IMR-90 (cell line): ENCODE results near the gene SPTB. TPM values are rescaled to one million over a fixed set of nuclear protein-coding genes. Genes with fewer than 3 reads are reported as not detected.
A peak's percentile ranks its signal among the peaks of the same experiment; 100 is the strongest.

Source experiments
- ATAC-seq: fragments of 200-7000 bp; cut with Tn5 transposase; 2 replicates; pipeline ENCODE4 v1.9.1; 2020; ENCODE audit warnings: low read depth, mild to moderate bottlenecking, moderate library complexity
- BruUV-seq: library from RNA; stranded (reverse); fragments of 400-500 nt; replicated peaks from 2 replicates; lab custom pipeline; 2021; lab: Mats Ljungman, UMichigan
- CTCF ChIA-PET: fragments of 300-600 bp; formaldehyde crosslinking; extraction: SDS; loops from one replicate; lab custom pipeline; 2021; ENCODE audit warnings: antibody characterized with exemption; lab: Yijun Ruan, JAX
- POLR2A ChIA-PET: fragments of 300-600 bp; sonication (Branson Sonifier 250); formaldehyde crosslinking; loops from one replicate; lab custom pipeline; 2022; ENCODE audit warnings: antibody characterized with exemption; ENCODE audit not compliant: unreplicated experiment; lab: Charles Lee
- DNase-seq: peaks from one replicate; pipeline ENCODE4 v3.0.0; 2013
- H2AFZ ChIP-seq: replicated peaks from 2 replicates; pipeline ENCODE3; 2013; ENCODE audit warnings: low read length, mild to moderate bottlenecking; ENCODE audit not compliant: poor library complexity
- H2AK5ac ChIP-seq: 2 replicates; pipeline ENCODE4 v1.6.1; 2013; ENCODE audit warnings: low read depth, low read length, inconsistent platforms
- H2AK9ac ChIP-seq: replicated peaks from 2 replicates; pipeline ENCODE3; 2013; ENCODE audit warnings: mild to moderate bottlenecking, low read depth, low read length, moderate library complexity; ENCODE audit not compliant: poor library complexity
- H2BK120ac ChIP-seq: 2 replicates; pipeline ENCODE4 v1.6.1; 2013; ENCODE audit warnings: low read depth, low read length, inconsistent platforms
- H2BK15ac ChIP-seq: 3 replicates; pipeline ENCODE4 v1.6.1; 2013; ENCODE audit warnings: low read depth, low read length, inconsistent platforms
- H2BK20ac ChIP-seq: 2 replicates; pipeline ENCODE4 v1.6.1; 2013; ENCODE audit warnings: low read depth, mild to moderate bottlenecking, inconsistent platforms, low read length, moderate library complexity
- H2BK5ac ChIP-seq: 2 replicates; pipeline ENCODE4 v1.6.1; 2013; ENCODE audit warnings: mild to moderate bottlenecking, low read depth, low read length, inconsistent platforms; ENCODE audit not compliant: poor library complexity, severe bottlenecking
- H3K14ac ChIP-seq: replicated peaks from 2 replicates; pipeline ENCODE4 v1.6.1; 2013; ENCODE audit warnings: low read depth, low read length, inconsistent platforms
- H3K18ac ChIP-seq: 2 replicates; pipeline ENCODE4 v1.6.1; 2013; ENCODE audit warnings: low read depth, low read length, control low read depth
- H3K23ac ChIP-seq: 2 replicates; pipeline ENCODE4 v1.6.1; 2013; ENCODE audit warnings: low read depth, low read length, inconsistent platforms
- H3K27ac ChIP-seq: 2 replicates; pipeline ENCODE4 v1.5.1; 2013; ENCODE audit warnings: mild to moderate bottlenecking, control low read depth, low read length; ENCODE audit not compliant: insufficient read depth
- H3K27me3 ChIP-seq: 2 replicates; pipeline ENCODE4 v1.6.1; 2013; ENCODE audit warnings: low read length; ENCODE audit not compliant: control insufficient read depth, insufficient read depth
- H3K36me3 ChIP-seq: 2 replicates; pipeline ENCODE4 v1.6.1; 2013; ENCODE audit warnings: low read length, mixed read lengths; ENCODE audit not compliant: control insufficient read depth, insufficient read depth
- H3K4ac ChIP-seq: 2 replicates; pipeline ENCODE4 v1.6.1; 2013; ENCODE audit warnings: low read depth, low read length, inconsistent platforms
- H3K4me1 ChIP-seq: 2 replicates; pipeline ENCODE4 v1.6.1; 2013; ENCODE audit warnings: low read length, mixed read lengths; ENCODE audit not compliant: control insufficient read depth, insufficient read depth
- H3K4me2 ChIP-seq: 2 replicates; pipeline ENCODE4 v1.6.1; 2013; ENCODE audit warnings: low read depth, mild to moderate bottlenecking, control low read depth, low read length, moderate library complexity
- H3K4me3 ChIP-seq: 2 replicates; pipeline ENCODE4 v1.5.1; 2013; ENCODE audit warnings: low read depth, mild to moderate bottlenecking, control low read depth, low read length, moderate library complexity; ENCODE audit not compliant: insufficient read depth
- H3K56ac ChIP-seq: 2 replicates; pipeline ENCODE4 v1.6.1; 2013; ENCODE audit warnings: low read length, inconsistent platforms; ENCODE audit not compliant: insufficient read depth; ENCODE audit errors: extremely low read depth
- H3K79me1 ChIP-seq, 2 experiments: 2 replicates each; pipeline ENCODE4 v1.6.1; 2013; ENCODE audit warnings: low read length in 2 of 2, inconsistent platforms in 1 of 2, low read depth in 1 of 2
- H3K9ac ChIP-seq: 2 replicates; pipeline ENCODE4 v1.6.1; 2013; ENCODE audit warnings: low read depth, low read length, control low read depth
- H3K9me1 ChIP-seq: 2 replicates; pipeline ENCODE4 v1.6.1; 2013; ENCODE audit warnings: low read length, inconsistent platforms; ENCODE audit not compliant: insufficient read depth
- H3K9me3 ChIP-seq: 2 replicates; pipeline ENCODE4 v1.6.1; 2013; ENCODE audit warnings: low read length; ENCODE audit not compliant: control insufficient read depth, insufficient read depth
- H4K20me1 ChIP-seq: 2 replicates; pipeline ENCODE4 v1.6.1; 2013; ENCODE audit warnings: low read length, inconsistent platforms; ENCODE audit not compliant: insufficient read depth
- H4K5ac ChIP-seq: 2 replicates; pipeline ENCODE4 v1.6.1; 2013; ENCODE audit warnings: mild to moderate bottlenecking, low read depth, low read length, control low read depth
- H4K8ac ChIP-seq, 2 experiments: 2 replicates each; pipeline ENCODE4 v1.6.1; 2013; ENCODE audit warnings: low read depth in 2 of 2, low read length in 2 of 2, control low read depth in 1 of 2, inconsistent platforms in 1 of 2
- H4K91ac ChIP-seq: 2 replicates; pipeline ENCODE4 v1.6.1; 2013; ENCODE audit warnings: low read depth, low read length, inconsistent platforms; ENCODE audit not compliant: insufficient read depth
- CEBPB ChIP-seq: IDR thresholded peaks from 2 replicates; pipeline ENCODE4 v1.6.1; 2012; ENCODE audit warnings: low read depth, low read length, improper control_type of control experiment
- ELK1 ChIP-seq: fragments of 150-350 bp; IDR thresholded peaks from 2 replicates; pipeline ENCODE4 v1.6.1; 2016; ENCODE audit warnings: low read depth, mild to moderate bottlenecking, low read length, moderate library complexity, borderline replicate concordance
- MXI1 ChIP-seq: IDR thresholded peaks from 2 replicates; pipeline ENCODE4 v1.6.1; 2012; ENCODE audit warnings: low read depth, mild to moderate bottlenecking, low read length, moderate library complexity, borderline replicate concordance
- NFE2L2 ChIP-seq: fragments of 150-350 bp; IDR thresholded peaks from 2 replicates; pipeline ENCODE4 v1.6.1; 2016; ENCODE audit warnings: low read depth, mild to moderate bottlenecking, low read length
- RAD21 ChIP-seq: IDR thresholded peaks from 2 replicates; pipeline ENCODE4 v1.6.1; 2012; ENCODE audit warnings: low read length, improper control_type of control experiment
- RCOR1 ChIP-seq: IDR thresholded peaks from 2 replicates; pipeline ENCODE4 v1.6.1; 2012; ENCODE audit warnings: mild to moderate bottlenecking, low read length, improper control_type of control experiment; ENCODE audit not compliant: insufficient replicate concordance
- RFX5 ChIP-seq: IDR thresholded peaks from 2 replicates; pipeline ENCODE4 v1.8.0; 2012; ENCODE audit warnings: low read depth, mild to moderate bottlenecking, low read length, moderate library complexity
- WGBS, 2 experiments: methylation state at CpG; one replicate each; pipeline versions ENCODE4 v1.1.5 to v1.1.7; 2013; ENCODE audit warnings: missing lambda C conversion rate in 2 of 2; ENCODE audit not compliant: insufficient read length in 1 of 2; ENCODE audit errors: extremely low coverage in 2 of 2; 5-methylcytosine and 5-hydroxymethylcytosine counted together
- dilution Hi-C: fragments of 300-500 bp; cut with HindIII; formaldehyde crosslinking; loops from one replicate; pipeline ENCODE4 v1.14.3; 2018; ENCODE audit warnings: low sequenced_read_pairs; ENCODE audit not compliant: unreplicated experiment
- in situ Hi-C: fragments of 300-500 bp; cut with MboI; formaldehyde crosslinking; loops from 3 replicates; pipeline ENCODE4 v1.14.3; 2019; ENCODE audit warnings: low sequenced_read_pairs, inconsistent platforms, mixed read lengths
- intact Hi-C: fragments of 100-400 bp; cut with micrococcal nuclease; formaldehyde crosslinking; loops from 2 replicates; pipeline ENCODE4 v1.10.0; 2022
- polyA plus RNA-seq, 3 experiments: library from polyadenylated mRNA; depleted of rRNA; stranded (reverse); fragments of >200 nt; gene quantifications; 2 replicates each; pipeline ENCODE4 v1.2.3, GENCODE V29; 2012; ENCODE audit warnings: low replicate concordance in 1 of 3
- total RNA-seq: library from RNA; depleted of rRNA; stranded (reverse); fragments of >200 nt; gene quantifications from 2 replicates; pipeline ENCODE4 v1.2.3, GENCODE V29; 2012
- TF ChIP-seq, protein P1 (sequence below): conservative IDR thresholded peaks from 2 replicates; pipeline ENCODE4 v1.5.1; 2012; ENCODE audit warnings: mild to moderate bottlenecking, low read depth, low read length, improper control_type of control experiment

Gene SPTB
- total and polyA plus RNA-seq, 2 of the 4 experiments (the other 2 are of a cell fraction): under 0.01 to 0.07 TPM

GRCh38 chr14:64758691-64759554 lies 120.8 kb downstream of the SPTB start (continued):
- TF ChIP-seq ELK1: no peak

DNA sequence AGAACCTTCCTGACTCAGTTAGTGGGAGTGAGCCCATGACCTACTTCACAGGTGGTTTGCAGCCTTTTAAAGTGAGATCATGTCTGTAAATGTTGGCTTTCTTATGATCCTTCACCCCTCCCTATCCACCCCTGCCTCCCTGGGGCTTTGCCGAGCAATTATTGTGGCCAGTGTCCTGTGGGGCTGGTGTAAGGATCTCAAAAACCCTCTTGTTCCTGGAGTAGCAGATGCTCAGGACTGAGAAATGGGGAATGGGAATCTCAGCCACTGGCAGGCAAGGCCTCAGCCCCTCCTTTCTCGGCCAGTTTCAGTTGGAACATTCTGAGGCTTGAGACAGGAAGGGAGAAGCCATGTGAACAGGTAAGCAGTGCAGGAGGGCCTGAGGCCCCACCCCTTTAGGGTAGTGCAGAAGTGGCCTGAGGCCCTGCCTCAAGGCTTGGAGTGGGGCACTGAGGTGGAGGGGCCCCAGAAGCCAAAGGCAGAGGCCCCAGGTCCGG lies 121.6 kb downstream of the SPTB start:
- Histone ChIP-seq H2BK15ac (peak overlapping the region; percentile 46; the same call in 2 of the 3 replicates), H3K23ac (peak overlapping the region; percentile 48; the same call in 1 of the 2 replicates), H2BK5ac (peak overlapping the region; percentile 9), H3K36me3 (no peaks in the 10 kb centered on the region), H2BK120ac (peak overlapping the region; percentile 89), H2AK9ac (peak overlapping the region; percentile 74), H3K4me2 (no peak overlapping the region), H3K27me3 (peaks cover 6% of the 10 kb centered on the region; the same call in 1 of the 2 replicates), H3K9me1 (peaks cover 26% of the 10 kb centered on the region), H3K27ac (peak overlapping the region; percentile 64), H2AFZ (peak overlapping the region; percentile 68), H3K79me1 (no peaks in the 10 kb centered on the region), H2AK5ac (peak overlapping the region; percentile 51), H3K4ac (peak overlapping the region; percentile 82), H4K20me1 (0 out of 2 replicates have a peak, but pooled peaks cover 6% of the 10 kb centered on the region), H2BK20ac (peak overlapping the region; percentile 66), H4K5ac (peak overlapping the region; percentile 8), H3K4me3 (no peak overlapping the region), H3K9ac (peak overlapping the region; percentile 4), H3K4me1 (peaks cover 44% of the 10 kb centered on the region), H3K56ac (peak overlapping the region; percentile 13; the same call in 1 of the 2 replicates), H3K14ac (peak overlapping the region; percentile 88), H4K8ac (peak overlapping the region; percentile 10 to 82; a peak in 3 of 4 replicates), H3K18ac (peak overlapping the region; percentile 53), H4K91ac (peak overlapping the region; percentile 79), H3K9me3 (0 out of 2 replicates have a peak, but pooled peaks cover 2% of the 10 kb centered on the region)
- in situ Hi-C loops: no loop called here
- no CpG with 5 or more reads among the region's 3 CpGs for WGBS, 2 experiments
- TF ChIP-seq ELK1: no peak
- TF ChIP-seq NFE2L2: no peak
- TF ChIP-seq RCOR1: no peak
- no peak for TF ChIP-seq MXI1
- TF ChIP-seq RAD21: no peak
- TF ChIP-seq RFX5: no peak
- TF ChIP-seq, protein P1, sequence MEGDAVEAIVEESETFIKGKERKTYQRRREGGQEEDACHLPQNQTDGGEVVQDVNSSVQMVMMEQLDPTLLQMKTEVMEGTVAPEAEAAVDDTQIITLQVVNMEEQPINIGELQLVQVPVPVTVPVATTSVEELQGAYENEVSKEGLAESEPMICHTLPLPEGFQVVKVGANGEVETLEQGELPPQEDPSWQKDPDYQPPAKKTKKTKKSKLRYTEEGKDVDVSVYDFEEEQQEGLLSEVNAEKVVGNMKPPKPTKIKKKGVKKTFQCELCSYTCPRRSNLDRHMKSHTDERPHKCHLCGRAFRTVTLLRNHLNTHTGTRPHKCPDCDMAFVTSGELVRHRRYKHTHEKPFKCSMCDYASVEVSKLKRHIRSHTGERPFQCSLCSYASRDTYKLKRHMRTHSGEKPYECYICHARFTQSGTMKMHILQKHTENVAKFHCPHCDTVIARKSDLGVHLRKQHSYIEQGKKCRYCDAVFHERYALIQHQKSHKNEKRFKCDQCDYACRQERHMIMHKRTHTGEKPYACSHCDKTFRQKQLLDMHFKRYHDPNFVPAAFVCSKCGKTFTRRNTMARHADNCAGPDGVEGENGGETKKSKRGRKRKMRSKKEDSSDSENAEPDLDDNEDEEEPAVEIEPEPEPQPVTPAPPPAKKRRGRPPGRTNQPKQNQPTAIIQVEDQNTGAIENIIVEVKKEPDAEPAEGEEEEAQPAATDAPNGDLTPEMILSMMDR: no peak
- TF ChIP-seq CEBPB: no peak
- ATAC-seq (peak; percentile 2), DNase-seq (peak; percentile 66)
- CTCF ChIA-PET: interaction anchor here (1.0 to 1.4 kb wide), 3 partner anchors 8 to 129 kb away, joined by 3 read pairs; no protein-coding TSS in a partner anchor
- no TSS peak for BruUV-seq
- dilution Hi-C loops: no loop called here
- POLR2A ChIA-PET: no interaction called here
- intact Hi-C loops: loop anchor here (2.0 kb wide), 1 partner anchor 51 kb away; no protein-coding TSS in a partner anchor
